Liver (tissue), 3 donors: Measurements from ENCODE around the gene TRAPPC10.

Source experiments
- ATF3 ChIP-seq: IDR thresholded peaks from 2 replicates; pipeline ENCODE4 v1.6.1; 2016; ENCODE audit warnings: antibody characterized with exemption
- CTCF ChIP-seq: fragments of 150-350 bp; IDR thresholded peaks from 2 replicates; pipeline ENCODE4 v1.5.1; 2017; ENCODE audit warnings: improper control_type of control experiment, low read depth, low read length; ENCODE audit not compliant: missing input control
- FOXA1 ChIP-seq: IDR thresholded peaks from 2 replicates; pipeline ENCODE4 v1.6.1; 2016; ENCODE audit warnings: antibody characterized with exemption
- FOXA2 ChIP-seq: IDR thresholded peaks from 2 replicates; pipeline ENCODE4 v1.6.1; 2016; ENCODE audit warnings: antibody characterized with exemption
- GABPA ChIP-seq, 2 donors: IDR thresholded peaks in 1 of 2; conservative IDR thresholded peaks in 1 of 2; 2 replicates each; pipeline ENCODE4 v1.6.1; 2016; ENCODE audit warnings: antibody characterized with exemption in 2 of 2, mild to moderate bottlenecking in 1 of 2, moderate library complexity in 1 of 2
- JUND ChIP-seq, 2 donors: IDR thresholded peaks; 2 replicates each; pipeline ENCODE4 v1.6.1; 2016; ENCODE audit warnings: antibody characterized with exemption in 2 of 2
- MAX ChIP-seq: IDR thresholded peaks from 2 replicates; pipeline ENCODE4 v1.6.1; 2016; ENCODE audit warnings: antibody characterized with exemption
- NR2F2 ChIP-seq: IDR thresholded peaks from 2 replicates; pipeline ENCODE4 v1.6.1; 2016; ENCODE audit warnings: antibody characterized with exemption
- RAD21 ChIP-seq, 2 donors: IDR thresholded peaks; 2 replicates each; pipeline ENCODE4 v1.6.1; 2016; ENCODE audit warnings: antibody characterized with exemption in 2 of 2, mild to moderate bottlenecking in 2 of 2
- REST ChIP-seq: IDR thresholded peaks from 2 replicates; pipeline ENCODE4 v1.6.1; 2016; ENCODE audit warnings: antibody characterized with exemption, mild to moderate bottlenecking
- SP1 ChIP-seq: IDR thresholded peaks from 2 replicates; pipeline ENCODE4 v1.6.1; 2018; ENCODE audit warnings: antibody characterized with exemption, mild to moderate bottlenecking
- TAF1 ChIP-seq: conservative IDR thresholded peaks from 2 replicates; pipeline ENCODE4 v1.6.1; 2016; ENCODE audit warnings: antibody characterized with exemption, mild to moderate bottlenecking
- YY1 ChIP-seq: IDR thresholded peaks from 2 replicates; pipeline ENCODE4 v1.6.1; 2016; ENCODE audit warnings: antibody characterized with exemption, mild to moderate bottlenecking
- ZBTB33 ChIP-seq: IDR thresholded peaks from 2 replicates; pipeline ENCODE4 v1.6.1; 2016; ENCODE audit warnings: antibody characterized with exemption
- donor health status: healthy.
- donor health status: healthy.

- no peak for TF ChIP-seq CTCF
- no peak for TF ChIP-seq SP1
- TF ChIP-seq REST = no peak
- TF ChIP-seq JUND (IDR thresholded peaks at IDR 0.05) = no peak
- no peak for TF ChIP-seq MAX
- no peak for TF ChIP-seq GABPA (IDR thresholded peaks at IDR 0.05 in 1 of 2, conservative IDR thresholded peaks at IDR 0.05 in 1 of 2)
- no peak for TF ChIP-seq ZBTB33
- TF ChIP-seq YY1 = no peak
- TF ChIP-seq RAD21 (IDR thresholded peaks at IDR 0.05) = no peak
- TF ChIP-seq TAF1 = no peak
- TF ChIP-seq ATF3 = no peak
- no peak for TF ChIP-seq FOXA1
- no peak for TF ChIP-seq NR2F2
- TF ChIP-seq FOXA2 = no peak
These were observed 82.7 kb downstream of the TRAPPC10 start for GRCh38 chr21:44094832-44095231.
